Islet of Langerhans (tissue), 1 donor: Measurements from ENCODE around the gene TIMP3.

Experiments used
- FAIRE-seq: peaks from one replicate; lab custom pipeline; 2011; peaks lifted over from hg19 to GRCh38; lab: Jason Lieb, UNC

TIMP3 gene

GRCh38 chr22:32786027-32786418, 15.5 kb upstream of the TIMP3 start:
- no peak for FAIRE-seq

- FAIRE-seq, result no peak
Measured at GRCh38 chr22:32788904-32789624, 12.4 kb upstream of the TIMP3 start.

DNA sequence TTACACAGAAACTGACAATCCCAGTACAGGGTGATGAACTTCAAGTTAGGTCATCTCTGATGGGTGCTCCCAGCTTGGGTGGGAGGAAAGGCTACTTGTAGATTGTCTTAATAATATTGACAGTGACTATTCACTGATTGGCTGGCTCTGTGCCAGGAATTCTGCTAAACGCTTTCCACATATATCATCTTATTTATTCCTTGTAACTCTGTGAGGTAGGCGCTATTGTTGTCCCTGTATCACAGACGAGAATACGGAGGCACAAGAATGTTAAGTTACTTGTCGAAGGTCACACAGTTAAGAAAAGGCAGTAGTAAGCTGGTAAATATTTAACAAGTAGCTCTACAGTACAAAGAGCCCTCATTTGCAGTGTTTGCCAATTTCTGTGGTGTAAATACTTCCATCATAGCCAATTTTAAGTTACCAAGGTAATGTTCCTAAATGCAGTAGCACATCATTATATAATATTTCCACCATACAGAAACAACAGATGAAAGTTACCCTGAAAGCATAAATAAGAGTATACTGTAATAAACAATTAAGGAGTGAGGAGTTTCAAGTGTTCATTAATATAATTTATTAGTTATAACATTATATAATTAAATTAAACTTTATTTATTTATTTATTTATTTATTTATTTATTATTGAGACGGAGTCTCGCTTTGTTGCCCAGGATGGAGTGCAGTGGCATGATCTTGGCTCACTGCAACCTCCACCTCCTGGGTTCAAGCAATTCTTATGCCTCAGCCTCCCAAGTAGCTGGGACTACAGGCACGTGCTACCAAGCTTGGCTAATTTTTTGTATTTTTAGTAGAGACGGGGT, 11.5 kb upstream of the TIMP3 start:
- no peak for FAIRE-seq

DNA sequence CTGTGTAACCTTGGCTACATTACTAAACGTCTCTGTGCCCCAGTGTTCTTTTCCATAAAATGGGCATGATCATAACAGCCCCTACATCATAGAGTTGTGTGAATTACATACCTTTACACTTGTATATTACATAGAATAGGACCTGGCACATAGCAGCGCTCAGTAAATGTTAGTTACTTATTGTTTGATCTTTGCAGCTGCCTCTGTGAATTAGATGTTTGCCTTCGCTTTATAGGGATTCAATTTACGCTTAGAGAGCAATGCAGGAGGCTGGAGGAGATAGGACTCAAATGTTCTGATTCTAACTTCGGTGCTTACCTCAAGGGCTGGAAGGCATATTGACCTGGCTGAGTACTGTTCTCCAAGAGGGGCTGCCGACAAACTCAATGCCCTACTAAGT, 10.4 kb upstream of the TIMP3 start:
- FAIRE-seq, result no peak

DNA sequence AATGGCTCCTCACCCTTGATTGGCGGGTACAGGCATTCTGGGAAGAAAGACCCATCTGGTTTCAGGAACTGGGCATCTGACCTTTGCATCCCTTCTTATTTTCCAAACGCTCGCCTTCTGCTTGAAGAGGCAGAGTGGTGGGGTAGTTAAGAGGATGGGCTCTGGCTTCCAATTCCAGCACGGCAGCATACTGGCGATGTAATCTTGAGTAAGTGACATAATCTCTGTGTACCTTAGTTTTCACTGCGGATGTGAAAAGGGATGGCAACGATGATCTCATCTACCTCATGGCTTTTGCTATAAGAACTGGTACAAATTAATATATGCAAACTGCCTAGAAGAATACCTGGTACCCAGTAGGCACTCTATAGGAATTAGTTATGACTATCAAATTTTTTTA, 10.0 kb upstream of the TIMP3 start:
- no peak for FAIRE-seq

- no peak for FAIRE-seq
Measured at GRCh38 chr22:32793589-32793988, 7.9 kb upstream of the TIMP3 start.

- no peak for FAIRE-seq
Measured at GRCh38 chr22:32794449-32795213, 6.9 kb upstream of the TIMP3 start.

- FAIRE-seq, result no peak
Measured at GRCh38 chr22:32795214-32795596, 6.3 kb upstream of the TIMP3 start.

- no peak for FAIRE-seq
Measured at GRCh38 chr22:32796865-32797573, 4.5 kb upstream of the TIMP3 start.

- FAIRE-seq, result no peak
Measured at GRCh38 chr22:32799496-32799895, 2.0 kb upstream of the TIMP3 start.

DNA sequence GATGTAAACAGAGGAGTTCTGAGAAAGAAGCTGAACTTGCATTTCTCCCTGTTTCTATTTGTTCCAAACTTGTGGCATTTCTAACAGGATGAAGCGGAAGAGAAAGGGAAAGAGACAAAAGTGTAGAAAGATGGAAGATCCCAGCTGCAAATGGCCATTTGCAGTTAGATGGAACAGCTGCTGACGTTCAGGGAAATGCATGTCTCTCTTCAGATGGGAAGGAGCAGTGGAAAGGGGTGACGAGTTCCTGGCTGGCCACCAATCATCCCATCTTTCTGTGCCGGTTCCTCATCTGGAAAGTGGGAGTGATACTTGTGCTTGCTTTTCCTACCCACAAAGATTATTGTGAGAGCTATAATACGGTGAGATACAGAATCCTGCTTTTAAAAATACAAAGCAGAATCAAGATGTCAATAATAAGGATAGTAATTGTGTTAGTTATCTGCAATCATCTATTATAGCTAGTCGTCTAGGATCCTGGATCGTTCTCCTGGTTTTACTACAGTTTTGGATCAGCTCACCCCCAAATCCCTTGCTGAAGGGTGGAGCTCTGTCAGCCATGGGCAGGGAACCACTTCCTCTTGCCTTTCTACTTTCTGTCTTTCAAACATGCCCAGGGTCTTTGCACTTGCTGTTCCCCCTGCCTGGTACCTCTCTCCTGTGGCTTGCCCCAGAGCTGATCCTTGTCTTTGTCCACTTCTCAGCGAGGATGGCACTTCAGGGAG, 1.2 kb upstream of the TIMP3 start:
- no peak for FAIRE-seq

DNA sequence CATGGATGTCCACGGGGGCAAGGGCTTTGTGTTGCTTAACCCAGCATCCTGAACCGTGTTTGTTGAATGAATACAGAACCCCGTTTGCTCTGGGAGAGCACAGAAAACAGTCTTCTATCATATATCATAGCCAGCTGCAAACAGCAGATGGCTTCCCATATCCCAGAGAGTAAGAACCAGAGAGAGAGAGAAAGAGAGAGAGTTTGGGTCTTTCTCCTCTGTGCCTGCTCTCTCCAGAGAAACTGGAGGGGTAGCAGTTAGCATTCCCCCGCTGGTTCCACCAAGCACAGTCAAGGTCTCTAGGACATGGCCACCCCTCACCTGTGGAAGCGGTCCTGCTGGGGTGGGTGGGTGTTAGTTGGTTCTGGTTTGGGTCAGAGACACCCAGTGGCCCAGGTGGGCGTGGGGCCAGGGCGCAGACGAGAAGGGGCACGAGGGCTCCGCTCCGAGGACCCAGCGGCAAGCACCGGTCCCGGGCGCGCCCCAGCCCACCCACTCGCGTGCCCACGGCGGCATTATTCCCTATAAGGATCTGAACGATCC, 440 bp upstream of the TIMP3 start:
- FAIRE-seq, result no peak

GRCh38 chr22:32802237-32802765, 796 bp downstream of the TIMP3 start:
- FAIRE-seq, result no peak

- no peak for FAIRE-seq
Measured at GRCh38 chr22:32803020-32803737, 1.7 kb downstream of the TIMP3 start.

DNA sequence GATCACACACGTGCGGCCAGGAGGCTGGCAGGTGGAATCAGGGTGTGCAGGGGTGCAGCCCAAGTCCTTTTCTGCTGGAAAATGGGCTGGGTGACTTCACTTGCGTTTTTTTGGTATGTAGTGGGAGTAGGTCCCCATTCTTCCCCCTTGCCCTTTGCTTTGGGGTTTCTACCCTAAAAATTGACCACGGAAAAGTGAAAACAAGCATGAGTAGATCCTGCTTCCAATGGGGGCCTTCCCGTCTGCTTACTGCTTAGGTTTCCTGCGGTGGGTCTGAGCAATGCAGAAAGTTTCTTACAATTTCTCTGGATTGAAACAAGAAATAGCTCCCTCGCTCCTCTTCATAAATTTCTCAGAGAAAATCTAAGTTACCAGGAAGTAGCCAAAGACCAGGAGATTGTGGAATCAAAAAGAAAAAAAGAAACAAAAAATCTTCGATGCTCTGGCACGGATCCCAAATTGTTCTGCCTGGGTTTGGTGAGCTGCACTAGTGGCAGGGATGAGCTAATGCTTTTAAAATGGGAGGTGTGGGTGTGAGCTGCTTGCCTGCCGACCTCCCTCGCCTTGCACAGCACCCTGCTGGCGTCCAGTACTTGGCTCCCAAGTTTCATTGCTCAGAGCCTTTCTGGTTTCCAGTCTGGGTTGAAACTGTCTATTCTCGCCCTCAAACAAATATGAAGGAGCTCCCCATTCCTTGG, 2.4 kb downstream of the TIMP3 start:
- no peak for FAIRE-seq

DNA sequence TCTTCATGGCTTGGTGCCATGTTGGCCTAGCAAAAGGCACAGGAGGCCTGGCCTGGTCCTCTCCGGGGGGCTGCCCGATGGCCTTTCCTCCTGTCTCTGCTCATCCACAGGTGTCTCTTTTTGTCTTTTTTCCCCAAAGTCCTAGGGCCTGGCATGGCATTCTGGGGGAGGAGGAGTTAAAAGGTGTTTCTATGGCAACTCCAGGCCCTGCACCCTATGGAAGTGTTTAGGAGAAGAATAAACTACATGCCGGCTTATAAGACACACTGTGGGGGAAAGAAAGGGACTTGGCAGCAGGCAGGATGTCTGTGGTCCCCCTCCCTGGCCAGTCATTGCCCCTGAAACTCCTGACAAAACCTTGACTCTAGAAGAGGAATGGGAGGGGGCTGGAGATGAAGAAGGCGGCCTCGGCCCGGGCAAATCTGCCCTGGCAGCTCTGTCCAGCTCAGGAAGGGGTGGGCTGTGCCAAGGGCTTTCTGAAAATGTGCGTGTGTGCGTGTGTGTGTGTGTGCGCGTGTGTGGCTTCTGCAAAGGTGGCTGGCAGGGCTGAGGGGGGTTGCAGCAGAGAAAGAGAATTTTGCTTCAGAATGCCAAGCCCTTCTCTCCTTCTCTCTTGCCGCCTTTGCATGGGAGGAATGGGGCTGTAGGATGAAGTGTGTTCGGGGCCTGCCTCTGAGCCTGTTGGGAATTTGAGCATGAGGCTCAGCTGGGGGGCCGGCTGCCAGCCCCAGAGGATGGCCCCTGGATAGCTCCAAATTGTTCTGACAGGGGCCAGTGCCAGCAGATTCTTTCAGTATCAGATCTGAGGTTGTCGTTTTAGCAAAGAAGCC, 3.2 kb downstream of the TIMP3 start:
- no peak for FAIRE-seq

GRCh38 chr22:32805361-32805881, 3.9 kb downstream of the TIMP3 start:
- FAIRE-seq, result no peak

DNA sequence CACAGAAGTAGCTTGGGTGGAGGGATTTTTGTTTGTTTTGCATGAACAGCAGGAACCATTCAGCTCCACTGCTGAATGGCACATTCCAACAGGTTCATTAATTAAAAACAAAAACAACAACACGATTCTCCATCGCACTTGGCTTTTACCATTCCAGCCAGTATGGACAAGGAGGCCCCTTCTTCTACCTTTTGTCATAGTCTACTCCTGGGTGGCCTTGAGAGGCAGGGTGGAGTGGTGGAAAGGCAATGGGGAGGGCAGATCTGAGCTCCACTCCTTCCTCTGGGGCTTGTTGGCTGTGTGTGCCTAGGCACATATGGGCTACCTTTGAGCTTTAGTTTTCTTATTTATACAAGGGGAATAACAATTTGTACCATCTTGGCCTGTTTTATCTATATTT, 4.8 kb downstream of the TIMP3 start:
- FAIRE-seq, result no peak

DNA sequence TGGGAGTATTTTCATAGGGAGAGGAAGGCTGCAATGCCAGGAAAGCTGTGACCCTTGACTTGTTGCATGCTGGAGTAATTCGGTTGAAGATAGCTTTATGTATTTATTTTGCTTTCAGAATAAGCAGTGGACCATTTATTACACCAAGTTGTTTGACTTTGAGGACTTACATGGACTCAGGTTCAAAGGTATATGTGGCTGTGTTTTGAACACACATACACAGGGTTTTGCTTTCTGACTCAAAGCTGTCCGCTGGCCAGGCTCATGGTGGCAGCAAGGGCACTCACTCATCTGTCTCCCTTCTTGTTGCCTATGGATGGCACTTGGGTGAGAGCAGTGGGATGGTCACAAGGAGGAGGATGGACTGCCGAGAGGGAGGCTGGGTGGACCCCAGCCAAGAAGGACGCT, 6.5 kb downstream of the TIMP3 start:
- FAIRE-seq, result no peak
